ENCODE data around the gene TMEM127.
"Not testable (repeated sequence)": the region's sequence is repeated elsewhere in the genome, so short reads cannot be mapped to it uniquely, and the experiment has no call there.

The TMEM127 gene

GRCh38 chr2:96233436-96233835, 32.4 kb downstream of the TMEM127 start:
- ChIA-PET POLR2A (interaction anchor here (0.7 to 3.1 kb wide), 3 partner anchors 25 to 103 kb away, joined by 3 to 15 read pairs (median 4); partner anchors contain the start of gene STARD7), CTCF (no interaction called here)
- TF ChIP-seq SP1 (IDR thresholded peaks at IDR 0.05) = no peak
- TF ChIP-seq ZNF384 (IDR thresholded peaks at IDR 0.05) = no peak
- no peak for TF ChIP-seq ARNT (IDR thresholded peaks at IDR 0.05)
- no peak for DNase-seq (ENCODE audit: extremely low spot score)

- DNase-seq (ENCODE audit: extremely low spot score) = no peak
- ChIA-PET CTCF (no interaction called here), POLR2A (interaction anchor here (0.8 kb wide), 1 partner anchor 8 kb away, joined by 3 read pairs; no protein-coding TSS in a partner anchor)
- TF ChIP-seq CTBP1 (IDR thresholded peaks at IDR 0.05; ENCODE audit: borderline replicate concordance) = no peak
- TF ChIP-seq LEF1 (IDR thresholded peaks at IDR 0.05; ENCODE audit: borderline replicate concordance) = no peak
- TF ChIP-seq BHLHE40 (IDR thresholded peaks at IDR 0.05; ENCODE audit: borderline replicate concordance) = no peak
- no peak for TF ChIP-seq NFRKB (IDR thresholded peaks at IDR 0.05)
- TF ChIP-seq HDGF (IDR thresholded peaks at IDR 0.05; ENCODE audit: borderline replicate concordance) = no peak
- TF ChIP-seq PKNOX1 (IDR thresholded peaks at IDR 0.05) = no peak
- no peak for TF ChIP-seq FOXM1 (IDR thresholded peaks at IDR 0.05; ENCODE audit: borderline replicate concordance)
- no peak for TF ChIP-seq FOXK2 (IDR thresholded peaks at IDR 0.05)
- TF ChIP-seq ELF4 (IDR thresholded peaks at IDR 0.05) = no peak
- no peak for TF ChIP-seq FOXA1 (IDR thresholded peaks at IDR 0.05)
- TF ChIP-seq ARNT (IDR thresholded peaks at IDR 0.05) = no peak
- no peak for TF ChIP-seq ZNF384 (IDR thresholded peaks at IDR 0.05)
- TF ChIP-seq SP1 (IDR thresholded peaks at IDR 0.05) = no peak
These were observed 34.5 kb downstream of the TMEM127 start for GRCh38 chr2:96231316-96231715.

GRCh38 chr2:96225016-96225533, 40.7 kb downstream of the TMEM127 start:
- TF ChIP-seq CTBP1 (IDR thresholded peaks at IDR 0.05; ENCODE audit: borderline replicate concordance) (no peak), ARNT (IDR thresholded peaks at IDR 0.05) (no peak), NFRKB (IDR thresholded peaks at IDR 0.05) (no peak), FOXM1 (IDR thresholded peaks at IDR 0.05; ENCODE audit: borderline replicate concordance) (no peak), SP1 (IDR thresholded peaks at IDR 0.05) (no peak), SUZ12 (IDR thresholded peaks at IDR 0.05) (no peak), BHLHE40 (IDR thresholded peaks at IDR 0.05; ENCODE audit: borderline replicate concordance) (no peak), HDGF (IDR thresholded peaks at IDR 0.05; ENCODE audit: borderline replicate concordance) (no peak)
- ChIA-PET POLR2A (interaction anchor here (1.0 kb wide), 1 partner anchor 17 kb away, joined by 3 read pairs; the partner anchor contains the start of gene STARD7), CTCF (no interaction called here)
- no peak for DNase-seq (ENCODE audit: extremely low spot score)

- POLR2A ChIA-PET; DNase-seq (ENCODE audit: extremely low spot score); CTCF ChIA-PET: not testable (repeated sequence)
These were observed 44.7 kb downstream of the TMEM127 start for GRCh38 chr2:96221106-96221505.

- CTCF ChIA-PET; DNase-seq (ENCODE audit: extremely low spot score); POLR2A ChIA-PET: not testable (repeated sequence)
These were observed 45.8 kb downstream of the TMEM127 start for GRCh38 chr2:96219959-96220358.

GRCh38 chr2:96218508-96219131, 47.2 kb downstream of the TMEM127 start:
- no peak for TF ChIP-seq SUZ12 (IDR thresholded peaks at IDR 0.05)
- TF ChIP-seq PKNOX1 (IDR thresholded peaks at IDR 0.05) = no peak
- TF ChIP-seq ARNT (IDR thresholded peaks at IDR 0.05) = no peak
- TF ChIP-seq LEF1 (IDR thresholded peaks at IDR 0.05; ENCODE audit: borderline replicate concordance) = no peak
- no peak for TF ChIP-seq FOXM1 (IDR thresholded peaks at IDR 0.05; ENCODE audit: borderline replicate concordance)
- TF ChIP-seq HDGF (IDR thresholded peaks at IDR 0.05; ENCODE audit: borderline replicate concordance) = no peak
- TF ChIP-seq ZNF384 (IDR thresholded peaks at IDR 0.05) = no peak
- TF ChIP-seq FOXK2 (IDR thresholded peaks at IDR 0.05) = no peak
- no peak for TF ChIP-seq BHLHE40 (IDR thresholded peaks at IDR 0.05; ENCODE audit: borderline replicate concordance)
- TF ChIP-seq L3MBTL2 (conservative IDR thresholded peaks at IDR 0.05) = no peak
- TF ChIP-seq CTBP1 (IDR thresholded peaks at IDR 0.05; ENCODE audit: borderline replicate concordance) = no peak
- TF ChIP-seq TARDBP (IDR thresholded peaks at IDR 0.05) = no peak
- TF ChIP-seq SP1 (IDR thresholded peaks at IDR 0.05) = no peak
- no peak for TF ChIP-seq ELF4 (IDR thresholded peaks at IDR 0.05)
- TF ChIP-seq FOXA1 (IDR thresholded peaks at IDR 0.05) = no peak
- no peak for TF ChIP-seq NFRKB (IDR thresholded peaks at IDR 0.05)
- CTCF ChIA-PET = no interaction called here

GRCh38 chr2:96214554-96214953, 51.2 kb downstream of the TMEM127 start:
- no peak for DNase-seq (ENCODE audit: extremely low spot score)
- POLR2A ChIA-PET = no interaction called here
- TF ChIP-seq ZNF384 (IDR thresholded peaks at IDR 0.05) = no peak
- no peak for TF ChIP-seq NFRKB (IDR thresholded peaks at IDR 0.05)
- no peak for TF ChIP-seq SUZ12 (IDR thresholded peaks at IDR 0.05)
- TF ChIP-seq SP1 (IDR thresholded peaks at IDR 0.05) = no peak
- no peak for TF ChIP-seq PKNOX1 (IDR thresholded peaks at IDR 0.05)
- TF ChIP-seq HDGF (IDR thresholded peaks at IDR 0.05; ENCODE audit: borderline replicate concordance) = no peak
- TF ChIP-seq BHLHE40 (IDR thresholded peaks at IDR 0.05; ENCODE audit: borderline replicate concordance) = no peak
- TF ChIP-seq FOXA1 (IDR thresholded peaks at IDR 0.05) = no peak
- no peak for TF ChIP-seq LEF1 (IDR thresholded peaks at IDR 0.05; ENCODE audit: borderline replicate concordance)
- CTCF ChIA-PET = no interaction called here

More at GRCh38 chr2:96218508-96219131, 47.2 kb downstream of the TMEM127 start:
- DNase-seq (ENCODE audit: extremely low spot score) = no peak
- POLR2A ChIA-PET = no interaction called here
